ENCODE measurements around the gene PTCH1.

The PTCH1 gene

DNA sequence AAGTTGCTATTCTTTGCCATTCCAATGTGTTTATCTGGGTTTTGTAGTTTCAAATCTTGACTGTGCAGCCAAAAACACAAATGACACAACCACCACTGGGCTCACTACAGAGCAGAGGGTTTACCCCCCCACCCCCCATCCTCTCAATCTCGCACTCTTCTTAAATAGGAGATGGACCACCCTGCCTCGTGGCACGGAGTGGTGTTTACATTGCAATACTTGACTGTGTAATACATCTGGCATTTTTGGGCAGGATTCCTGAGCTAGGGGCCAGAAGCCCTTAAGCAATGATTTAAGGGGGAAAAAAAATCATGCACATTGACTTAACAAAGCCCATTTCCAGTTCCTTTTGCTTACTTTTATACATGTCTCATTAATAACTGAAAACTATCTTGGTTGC is 19.0 kb downstream of the PTCH1 start:
- no peak for DNase-seq

- no peak for DNase-seq
These were observed 20.1 kb downstream of the PTCH1 start for GRCh38 chr9:95496687-95497086.

- DNase-seq: no peak
These were observed 20.8 kb downstream of the PTCH1 start for GRCh38 chr9:95495961-95496360.

- no peak for DNase-seq
These were observed 21.2 kb downstream of the PTCH1 start for GRCh38 chr9:95495529-95495928.

DNA sequence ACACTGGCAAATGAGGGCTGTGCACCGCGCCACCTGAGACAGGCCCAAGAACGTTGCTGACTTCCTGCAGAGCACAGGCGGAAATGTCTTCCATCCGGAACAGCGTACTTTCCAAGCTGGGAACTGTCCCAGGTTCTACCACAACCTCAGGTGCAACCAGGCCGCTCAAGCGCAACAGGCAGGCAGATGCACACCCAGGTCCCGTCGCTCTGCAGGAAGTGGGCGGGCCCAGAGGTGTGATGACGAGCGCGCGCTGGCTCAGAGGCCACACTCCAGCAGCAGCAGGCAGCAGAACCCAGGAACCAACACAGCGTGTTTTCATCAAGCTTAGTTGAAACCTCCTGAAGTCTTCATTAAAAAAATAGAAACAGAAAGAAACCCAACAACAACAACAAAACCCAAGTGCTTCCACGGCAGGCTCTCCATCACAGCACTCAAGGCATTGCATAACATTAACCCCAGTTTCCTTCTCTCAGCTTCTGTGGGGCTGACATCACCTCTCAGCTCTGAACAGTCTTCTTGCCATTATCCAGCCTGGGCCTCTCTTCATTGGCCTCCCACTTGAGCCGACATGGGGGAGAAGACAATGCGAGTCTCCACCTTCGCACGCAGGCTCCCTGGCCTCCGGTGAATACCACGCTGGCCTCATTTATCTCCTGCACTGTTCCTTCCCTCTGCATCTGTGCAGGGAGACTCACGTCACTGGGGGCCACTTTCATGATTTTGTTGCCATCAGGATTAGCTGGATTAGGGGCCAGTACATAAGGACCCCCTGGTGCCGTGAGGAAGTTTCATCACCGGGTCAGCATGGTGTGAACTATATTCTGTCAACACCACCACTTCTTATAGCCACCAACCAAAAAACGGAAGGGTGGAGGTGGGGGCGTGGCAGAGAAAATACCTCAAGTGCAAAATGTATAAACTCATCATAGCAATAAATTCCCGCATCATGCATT is 22.1 kb downstream of the PTCH1 start:
- DNase-seq: no peak

- no peak for DNase-seq
These were observed 22.8 kb downstream of the PTCH1 start for GRCh38 chr9:95494022-95494415.

DNA sequence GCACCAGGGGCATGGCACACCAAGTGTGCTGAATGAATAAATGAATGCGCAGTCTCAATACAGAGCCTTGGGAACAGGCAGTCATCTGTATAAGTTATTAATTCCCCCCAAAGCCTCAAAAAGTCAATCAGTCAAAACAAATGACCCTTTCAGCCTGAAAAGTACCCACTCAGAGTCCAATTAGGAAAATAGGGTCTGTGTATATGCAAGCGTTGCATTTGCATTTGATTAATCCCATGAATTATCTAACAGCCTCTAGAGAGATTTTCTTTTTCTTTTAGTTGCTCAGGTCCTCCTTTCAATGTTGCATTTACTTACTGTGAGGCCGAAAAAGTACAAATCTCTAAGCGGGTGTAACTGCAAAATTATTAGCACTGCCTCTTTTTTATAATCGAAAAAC is 23.4 kb downstream of the PTCH1 start:
- DNase-seq: no peak

- DNase-seq: no peak
These were observed 25.0 kb downstream of the PTCH1 start for GRCh38 chr9:95491543-95492320.

DNA sequence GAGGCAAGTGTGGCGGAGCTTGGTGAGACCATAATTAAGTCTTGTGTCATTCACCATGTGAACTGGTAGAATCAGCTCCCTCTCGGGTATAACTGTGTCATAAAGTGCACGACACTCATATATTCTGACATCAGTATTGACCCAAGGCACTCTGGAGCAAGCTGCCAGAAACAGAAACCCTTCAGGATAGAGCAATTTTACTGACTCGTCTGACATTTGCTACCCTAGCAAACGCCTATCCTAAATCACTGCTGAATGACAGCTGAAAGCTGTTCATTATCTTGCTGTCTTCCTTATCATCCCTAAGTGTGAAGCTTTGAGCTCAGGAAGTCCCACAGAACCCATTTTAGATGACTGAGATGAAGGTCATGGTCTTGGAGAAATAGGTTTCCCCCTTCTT is 27.8 kb downstream of the PTCH1 start:
- DNase-seq: no peak

- no peak for DNase-seq
These were observed 30.5 kb downstream of the PTCH1 start for GRCh38 chr9:95486318-95486717.

DNA sequence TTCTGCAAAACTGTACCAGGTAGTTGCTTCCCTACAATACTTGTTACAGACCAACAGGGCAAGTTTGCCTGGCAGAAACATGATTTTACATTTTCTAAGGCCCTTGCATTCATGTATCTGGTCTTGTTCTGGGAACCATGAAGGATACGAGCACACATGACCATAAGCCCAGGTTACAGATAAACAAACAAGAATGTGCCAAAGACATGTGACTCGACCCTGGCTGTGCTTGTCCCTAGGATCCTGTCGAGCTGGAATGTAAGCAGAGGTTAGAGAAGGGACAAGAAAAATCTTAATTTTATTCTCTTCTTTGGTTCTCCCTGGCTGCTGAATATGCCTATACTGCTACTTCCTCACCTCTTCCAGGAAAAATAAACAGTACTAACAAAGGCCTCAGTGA is 32.5 kb downstream of the PTCH1 start:
- no peak for DNase-seq

- no peak for DNase-seq
These were observed 33.3 kb downstream of the PTCH1 start for GRCh38 chr9:95483431-95483830.

DNA sequence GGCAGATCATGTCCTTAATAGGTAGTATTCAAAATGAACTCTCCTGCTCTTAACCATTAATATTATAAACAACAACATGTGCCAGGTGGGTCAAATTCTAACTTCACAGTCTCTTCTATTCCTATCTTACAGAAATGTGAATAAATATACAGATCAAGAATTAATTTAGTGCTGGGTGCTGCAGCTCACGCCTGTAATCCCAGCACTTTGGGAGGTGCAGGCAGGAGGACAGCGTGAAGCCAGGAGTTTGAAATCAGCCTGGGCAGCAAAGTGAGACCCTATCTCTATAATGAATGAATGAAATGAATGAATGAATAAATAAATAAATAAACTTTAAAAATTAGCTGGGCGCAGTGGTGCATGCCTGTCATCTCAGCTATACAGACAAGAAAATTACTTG is 34.1 kb downstream of the PTCH1 start:
- no peak for DNase-seq

DNA sequence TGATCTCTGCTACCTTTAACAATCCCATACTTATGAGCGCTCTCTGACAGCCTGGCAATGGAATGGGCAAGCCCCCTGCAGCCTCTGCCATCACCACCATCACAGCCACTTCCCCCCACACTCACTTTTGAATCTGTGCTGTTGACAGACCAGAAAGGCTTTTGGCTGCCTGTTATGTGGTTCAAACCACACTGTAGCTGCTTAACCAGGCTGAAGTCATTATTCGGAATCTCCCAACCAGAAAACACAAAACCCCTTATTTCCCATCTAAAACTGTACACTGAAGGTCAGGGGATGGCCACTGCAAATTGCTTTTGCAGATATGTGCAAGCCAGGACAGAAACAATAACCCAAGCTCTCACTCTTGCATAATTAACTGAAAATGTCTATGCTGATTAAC is 35.8 kb downstream of the PTCH1 start:
- no peak for DNase-seq

- no peak for DNase-seq
These were observed 36.4 kb downstream of the PTCH1 start for GRCh38 chr9:95480346-95480745.

DNA sequence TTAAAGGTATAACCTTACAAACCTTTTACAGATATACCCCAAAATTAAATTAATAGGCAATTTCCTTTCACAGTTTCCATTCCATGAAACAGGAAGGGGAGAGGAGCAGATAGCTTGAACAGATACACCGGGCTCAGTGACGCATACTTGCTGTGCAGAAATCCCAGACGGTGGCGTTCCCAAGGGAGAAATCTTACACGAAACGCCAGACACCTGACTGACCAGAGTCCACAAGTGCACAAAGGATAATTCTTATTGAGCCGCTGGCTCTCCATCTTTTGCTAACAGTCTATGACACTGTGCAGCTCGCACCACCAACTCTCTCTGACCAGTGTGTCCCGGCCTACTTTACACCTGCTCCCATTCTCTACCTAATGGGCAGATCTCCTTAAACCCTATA is 37.4 kb downstream of the PTCH1 start:
- DNase-seq: no peak

GRCh38 chr9:95478335-95478734 is 38.4 kb downstream of the PTCH1 start:
- DNase-seq: no peak

- DNase-seq: no peak
These were observed 38.9 kb downstream of the PTCH1 start for GRCh38 chr9:95477885-95478284.

GRCh38 chr9:95477441-95477840 is 39.3 kb downstream of the PTCH1 start:
- DNase-seq: no peak

- DNase-seq: no peak
These were observed 48.0 kb downstream of the PTCH1 start for GRCh38 chr9:95468791-95469190.

DNA sequence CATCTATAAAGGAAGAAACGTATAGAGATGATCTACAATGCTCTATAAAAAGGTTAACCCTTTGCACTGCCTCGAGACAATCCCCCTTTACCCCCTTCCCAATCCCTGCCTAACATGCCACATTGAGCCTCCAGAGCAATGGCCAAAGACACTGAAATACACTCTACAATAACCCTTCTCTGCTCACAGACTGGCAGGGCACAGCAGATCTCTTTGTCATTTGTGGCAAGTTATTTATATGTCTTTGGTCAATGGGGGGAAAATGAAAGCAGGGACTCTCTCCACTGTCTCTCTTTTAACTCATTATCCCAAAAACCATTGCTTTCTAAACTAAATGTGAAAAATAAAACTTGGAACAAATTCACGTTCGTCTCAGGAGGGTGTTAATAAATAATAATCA is 51.7 kb downstream of the PTCH1 start:
- DNase-seq: no peak

DNA sequence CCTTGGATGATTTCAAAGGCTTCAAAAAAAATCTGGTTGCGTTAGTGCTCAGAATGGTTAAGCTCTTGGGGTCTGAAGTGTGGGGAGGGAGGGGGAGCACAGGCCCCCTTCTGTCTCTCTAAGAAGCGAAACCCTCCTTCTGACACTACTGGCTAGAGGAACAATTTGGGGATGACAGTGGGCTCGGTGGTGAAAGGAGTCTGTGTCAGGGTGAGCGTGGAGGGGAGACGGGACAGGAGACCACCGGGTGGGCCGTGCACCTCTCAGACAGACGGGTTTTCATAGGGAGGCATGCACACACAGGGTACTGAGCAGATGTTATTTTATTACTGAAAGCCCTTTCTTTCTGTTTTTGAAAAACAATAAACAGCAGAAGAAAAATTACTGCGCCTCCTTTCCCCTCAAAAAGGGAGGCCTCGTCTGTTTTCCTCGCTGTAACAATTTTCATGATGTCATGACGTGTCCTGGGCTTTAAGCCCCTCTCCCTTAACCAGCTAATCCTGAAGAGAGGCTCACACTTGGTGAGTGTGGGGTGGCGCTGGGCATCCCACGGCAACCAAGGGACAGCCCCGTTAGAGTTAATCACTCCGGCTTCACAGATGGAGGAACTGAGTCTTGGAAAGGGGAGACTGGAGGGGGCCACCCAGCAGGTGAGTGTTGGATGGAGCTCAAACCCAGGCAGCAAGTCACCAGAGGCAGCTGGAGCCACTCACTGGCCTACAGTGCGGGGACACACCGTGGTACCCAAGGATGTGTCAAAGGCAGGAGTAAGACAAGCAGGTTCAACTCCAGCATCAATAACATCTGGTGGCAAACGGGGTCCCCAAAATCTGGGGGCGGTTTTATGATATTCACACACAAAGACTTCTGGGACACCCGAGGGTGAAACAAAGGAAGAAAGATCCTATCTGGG is 53.4 kb downstream of the PTCH1 start:
- no peak for DNase-seq

All from SIG-M5 (cell line).